Stimulated activated naive CD8-positive, alpha-beta T cell treated with anti-CD3 and anti-CD28 coated beads, Interleukin-15, amount 100 ng/mL, for 72 hours (primary cell): ENCODE measurements around the gene MYO5B.

Experiments used
- ATAC-seq: fragments of 150-1000 bp; cut with Tn5 transposase; 2 replicates; pipeline ENCODE4 v1.10.0; 2021; ENCODE audit warnings: mild to moderate bottlenecking, moderate library complexity
- DNase-seq, 2 donors: peaks; one replicate each; pipeline ENCODE4 v3.0.0; 2021 to 2022
- H3K27ac Mint-ChIP-seq, 2 donors: one replicate each; pipeline ENCODE4 v1.8.0; 2022; ENCODE audit warnings: mild to moderate bottlenecking in 2 of 2, mixed read lengths in 2 of 2, moderate library complexity in 2 of 2
- H3K27me3 Mint-ChIP-seq: one replicate; pipeline ENCODE4 v1.8.0; 2022; ENCODE audit warnings: mixed read lengths
- H3K4me1 Mint-ChIP-seq: one replicate; pipeline ENCODE4 v1.8.0; 2022; ENCODE audit warnings: mild to moderate bottlenecking, mixed read lengths
- H3K4me3 Mint-ChIP-seq, 2 donors: one replicate each; pipeline ENCODE4 v1.8.0; 2022; ENCODE audit warnings: mild to moderate bottlenecking in 2 of 2, mixed read lengths in 2 of 2, moderate library complexity in 1 of 2
- H3K9me3 Mint-ChIP-seq, 2 donors: one replicate each; pipeline ENCODE4 v1.8.0; 2022; ENCODE audit warnings: mixed read lengths in 2 of 2

Gene MYO5B

DNA sequence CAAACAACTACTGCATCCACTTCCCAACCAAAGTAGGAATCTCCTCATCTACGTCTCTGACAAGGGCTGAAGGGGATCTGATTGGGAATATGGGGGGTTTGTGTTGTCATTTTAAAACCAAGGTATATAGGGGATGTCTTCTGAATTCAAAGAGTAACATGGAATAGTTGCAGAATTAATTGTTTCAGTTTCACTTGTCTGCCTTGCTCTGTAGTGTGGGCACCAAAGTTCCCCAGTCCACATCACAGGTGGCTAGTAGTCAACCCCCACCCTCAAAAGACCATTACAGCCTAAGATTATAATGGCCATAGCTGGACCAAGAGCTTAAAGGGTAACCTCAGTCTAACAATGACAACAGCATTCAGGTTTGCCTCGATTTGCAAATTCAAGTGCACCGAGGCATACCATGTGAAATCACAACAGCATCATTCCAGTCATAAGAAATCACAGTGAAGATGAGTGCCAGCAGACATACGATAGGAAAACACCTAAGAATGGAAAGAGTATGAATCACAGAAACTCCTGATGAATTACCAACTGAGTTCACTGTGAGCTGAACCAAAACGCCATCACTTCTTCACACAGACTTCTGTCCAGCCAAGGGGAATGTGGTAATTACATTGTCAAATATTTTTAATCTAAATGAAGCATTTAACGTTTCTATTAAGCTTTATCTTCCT, 52.4 kb downstream of the MYO5B start:
- ATAC-seq (no peak), DNase-seq (no peak)
- no peak overlapping the region for H3K27ac Mint-ChIP-seq
- no peak overlapping the region for H3K4me3 Mint-ChIP-seq
- H3K9me3 Mint-ChIP-seq = peaks cover 2 to 8% of the 10 kb centered on the region in 2 donors
- H3K27me3 Mint-ChIP-seq = peaks cover 77% of the 10 kb centered on the region
- no peaks in the 10 kb centered on the region for H3K4me1 Mint-ChIP-seq

DNA sequence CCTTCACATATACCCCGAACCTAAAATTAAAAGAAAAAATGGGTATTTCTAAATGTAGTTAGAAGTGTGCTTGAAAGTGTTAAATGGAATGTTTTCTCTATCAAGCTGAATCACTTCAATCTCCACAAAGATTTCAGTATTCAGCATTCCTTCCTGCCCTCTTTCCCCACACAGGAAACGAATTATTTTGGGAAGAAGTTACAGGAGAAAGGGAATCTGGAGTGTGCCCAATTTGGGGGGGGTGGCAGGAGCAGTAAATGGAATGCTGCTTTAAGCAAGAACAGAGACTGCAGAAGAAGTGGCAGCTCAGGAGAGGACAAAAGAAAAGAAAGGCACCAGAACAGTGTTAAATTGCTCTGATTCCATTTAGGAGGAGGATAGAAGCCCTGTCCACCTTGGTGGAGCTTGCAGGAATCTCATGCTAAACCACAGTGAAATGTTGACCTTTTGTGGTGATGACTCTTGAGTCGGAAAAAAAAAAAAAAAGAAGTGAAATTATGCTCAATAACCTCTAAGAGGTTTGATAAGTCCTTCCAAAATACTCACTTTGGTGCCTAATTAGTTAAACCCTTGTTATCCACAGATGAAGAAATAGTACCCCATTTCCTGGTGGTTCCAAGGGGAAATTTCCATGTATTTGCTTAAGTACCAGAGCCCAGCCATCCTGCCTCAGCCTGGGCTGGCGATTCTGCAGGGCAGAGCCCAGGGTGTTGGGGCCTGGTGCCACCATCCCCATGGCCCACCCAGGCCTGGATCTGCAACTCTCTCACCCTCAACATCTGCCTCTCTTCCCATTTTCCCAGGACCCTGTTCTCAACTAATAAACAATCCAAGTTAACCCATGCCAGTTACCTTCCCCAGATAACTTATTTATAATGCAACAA, 56.5 kb downstream of the MYO5B start:
- no peak overlapping the region for H3K4me3 Mint-ChIP-seq
- ATAC-seq (no peak), DNase-seq (no peak)
- peaks cover 0 to 4% of the 10 kb centered on the region in 2 donors for H3K9me3 Mint-ChIP-seq
- H3K27me3 Mint-ChIP-seq = peaks cover 81% of the 10 kb centered on the region
- H3K27ac Mint-ChIP-seq = no peak overlapping the region
- no peaks in the 10 kb centered on the region for H3K4me1 Mint-ChIP-seq

DNA sequence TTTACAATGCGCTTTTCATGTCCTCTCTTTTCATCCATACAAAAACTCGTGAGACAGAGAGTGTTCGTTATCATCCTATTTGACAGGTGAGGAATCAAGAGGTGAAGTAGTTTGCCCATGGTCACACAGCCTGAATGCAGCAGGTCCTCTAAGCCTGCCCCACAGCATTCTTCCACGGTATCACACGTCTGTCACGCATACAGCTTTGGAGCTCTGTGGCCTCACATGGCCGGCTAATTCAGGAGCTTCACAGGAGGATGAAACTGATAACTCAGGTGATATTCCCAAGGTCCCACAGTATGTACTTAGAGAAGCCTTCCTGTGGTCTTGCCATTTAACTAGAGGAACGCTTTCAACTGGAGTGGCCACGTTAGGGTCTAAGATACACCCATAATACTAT, 59.0 kb downstream of the MYO5B start:
- no peak for ATAC-seq
- H3K27ac Mint-ChIP-seq = no peak overlapping the region
- H3K4me1 Mint-ChIP-seq = peaks cover 14% of the 10 kb centered on the region
- peaks cover 0 to 4% of the 10 kb centered on the region in 2 donors for H3K9me3 Mint-ChIP-seq
- H3K4me3 Mint-ChIP-seq = no peak overlapping the region
- no peak for DNase-seq
- peaks cover 73% of the 10 kb centered on the region for H3K27me3 Mint-ChIP-seq

DNA sequence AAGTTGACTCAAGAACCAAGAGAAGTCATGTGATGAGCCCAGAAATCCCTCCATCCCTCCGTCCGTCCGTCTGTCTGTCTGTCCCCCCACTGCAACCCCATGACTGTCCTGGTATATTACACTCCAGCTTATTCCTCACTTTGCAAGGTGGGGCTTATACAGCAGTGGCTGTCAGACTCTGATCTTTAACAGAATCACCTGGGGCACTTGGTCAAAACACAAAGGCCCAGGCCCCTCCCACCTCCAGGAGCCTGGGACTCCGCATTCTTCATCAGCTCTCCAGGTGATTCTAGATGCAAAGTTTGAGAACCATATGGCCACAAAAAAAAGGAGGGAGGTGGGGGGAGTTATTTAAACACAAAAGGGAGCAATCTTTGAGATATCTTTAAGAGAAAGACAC, 61.4 kb downstream of the MYO5B start:
- H3K9me3 Mint-ChIP-seq = peaks cover 0 to 4% of the 10 kb centered on the region in 2 donors
- no peak for ATAC-seq
- no peak overlapping the region for H3K4me3 Mint-ChIP-seq
- H3K27me3 Mint-ChIP-seq = peaks cover 66% of the 10 kb centered on the region
- H3K27ac Mint-ChIP-seq = no peak overlapping the region
- no peak for DNase-seq
- H3K4me1 Mint-ChIP-seq = peaks cover 23% of the 10 kb centered on the region

DNA sequence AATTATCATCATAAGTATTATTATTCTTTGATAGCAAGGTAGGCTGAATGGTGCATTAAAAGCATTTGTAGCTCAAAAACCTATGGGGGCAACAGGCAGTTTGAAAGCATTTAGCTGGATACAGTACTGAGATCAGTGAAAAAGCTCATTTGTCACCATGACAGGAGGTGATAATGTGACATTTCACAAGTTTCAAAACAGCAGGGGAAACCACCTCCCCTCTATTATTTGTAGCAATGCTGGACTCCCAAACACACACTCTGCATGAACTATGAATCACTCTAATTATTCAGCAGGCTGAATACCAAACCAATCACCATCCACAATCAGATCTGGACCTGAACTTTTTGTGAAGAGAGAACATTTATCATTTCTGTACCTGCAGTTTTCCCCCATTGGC, 63.4 kb downstream of the MYO5B start:
- DNase-seq (peak in 1 of 2 donors; percentile 9), ATAC-seq (peak; percentile 96)
- H3K4me1 Mint-ChIP-seq = peaks cover 27% of the 10 kb centered on the region
- no peak overlapping the region for H3K27ac Mint-ChIP-seq
- peaks cover 68% of the 10 kb centered on the region for H3K27me3 Mint-ChIP-seq
- no peaks in the 10 kb centered on the region for H3K9me3 Mint-ChIP-seq
- no peak overlapping the region for H3K4me3 Mint-ChIP-seq

DNA sequence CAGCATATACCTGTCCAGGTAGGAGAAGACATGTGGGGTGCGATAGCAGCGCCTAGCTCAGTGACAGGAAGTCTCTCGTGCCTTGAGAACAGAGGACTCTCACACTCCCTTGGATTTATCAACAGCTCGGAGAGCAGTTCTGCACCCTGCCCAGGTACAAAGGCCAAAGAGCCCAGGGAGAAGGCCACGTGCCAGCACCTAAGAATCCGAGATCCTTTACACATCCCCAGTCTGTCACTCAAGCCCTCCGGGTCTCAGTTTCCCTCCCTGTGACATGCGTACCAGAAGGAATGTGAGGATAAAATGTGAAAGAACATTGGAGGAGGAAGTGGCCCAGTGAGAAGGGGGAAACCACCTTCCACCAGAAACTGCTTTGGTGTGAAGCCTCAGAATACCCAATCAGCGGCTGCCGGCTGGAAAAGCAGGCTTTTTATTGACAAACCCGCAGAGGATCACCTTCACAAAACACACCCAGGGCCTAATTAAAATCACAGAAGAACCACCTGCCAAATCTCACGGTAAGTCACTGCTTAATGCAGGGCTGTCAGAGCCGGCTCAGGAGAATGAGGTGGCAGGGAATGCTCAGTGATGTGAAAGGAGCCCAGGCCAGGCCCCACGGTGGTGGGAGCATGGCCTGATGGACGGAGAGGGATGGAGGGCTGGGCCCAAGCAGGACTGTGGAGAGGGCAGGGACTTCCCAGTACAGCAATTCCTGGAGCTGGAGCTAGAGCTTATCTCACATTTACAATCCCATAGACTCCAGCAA, 66.3 kb downstream of the MYO5B start:
- DNase-seq (no peak), ATAC-seq (no peak)
- Mint-ChIP-seq H3K4me1 (peaks cover 27% of the 10 kb centered on the region), H3K9me3 (no peaks in the 10 kb centered on the region), H3K4me3 (no peak overlapping the region), H3K27me3 (peaks cover 63% of the 10 kb centered on the region), H3K27ac (no peak overlapping the region)

DNA sequence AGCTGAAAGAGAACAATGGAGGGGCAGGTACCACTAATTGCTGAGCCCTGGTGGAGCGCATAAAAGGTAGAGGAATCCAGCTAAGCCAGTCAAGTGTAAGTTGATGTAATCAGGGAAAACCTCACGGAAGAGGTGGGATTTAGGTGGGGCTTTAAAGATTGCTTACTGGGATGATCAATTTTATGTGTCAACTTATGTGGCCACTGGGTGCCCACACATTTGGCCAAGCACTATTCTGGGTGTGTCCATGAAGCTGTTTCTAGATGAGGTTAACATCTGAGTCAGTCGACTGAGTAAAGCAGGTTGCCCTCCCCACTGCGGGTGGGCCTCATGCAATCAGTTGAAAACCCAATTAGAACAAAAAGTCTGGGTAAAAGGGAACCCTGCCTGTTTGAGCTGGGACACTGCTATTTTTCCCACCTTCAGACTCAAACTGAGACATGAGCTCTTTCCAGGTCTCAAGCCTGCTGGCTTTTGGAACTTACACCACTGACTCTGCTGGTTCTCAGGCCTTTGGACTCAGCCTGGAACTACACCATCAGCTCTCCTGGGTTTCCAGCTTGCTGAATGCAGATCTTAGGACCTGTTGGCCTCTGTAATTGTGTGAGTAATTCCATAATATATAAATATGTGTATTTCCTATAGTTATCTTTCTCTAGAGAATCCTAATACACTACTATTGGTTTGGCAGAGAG, 67.3 kb downstream of the MYO5B start:
- H3K4me3 Mint-ChIP-seq = no peak overlapping the region
- H3K27me3 Mint-ChIP-seq = peaks cover 53% of the 10 kb centered on the region
- ATAC-seq = no peak
- H3K4me1 Mint-ChIP-seq = peaks cover 27% of the 10 kb centered on the region
- H3K9me3 Mint-ChIP-seq = no peaks in the 10 kb centered on the region
- DNase-seq = no peak
- H3K27ac Mint-ChIP-seq = no peak overlapping the region

DNA sequence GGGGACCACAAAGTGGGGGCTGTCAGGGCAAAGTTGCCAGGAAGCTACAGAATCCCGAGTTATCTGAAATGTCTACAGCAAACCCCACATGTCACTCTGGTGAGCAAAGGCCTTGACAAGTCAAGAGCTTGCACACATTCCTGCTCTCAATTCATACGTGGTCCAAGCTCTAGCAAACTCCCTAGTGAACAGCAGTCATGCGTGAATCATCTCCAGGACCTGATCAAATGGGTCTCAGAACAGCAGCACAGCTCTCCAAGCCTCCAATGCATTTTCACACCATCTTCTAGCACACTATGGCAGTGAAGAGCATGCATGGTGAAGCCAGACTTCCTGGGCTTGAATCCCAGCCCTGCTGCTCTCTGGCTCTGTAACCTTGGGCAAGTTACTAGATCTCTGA, 68.5 kb downstream of the MYO5B start:
- H3K27ac Mint-ChIP-seq = no peak overlapping the region
- H3K27me3 Mint-ChIP-seq = peaks cover 58% of the 10 kb centered on the region
- no peaks in the 10 kb centered on the region for H3K9me3 Mint-ChIP-seq
- no peak overlapping the region for H3K4me3 Mint-ChIP-seq
- ATAC-seq (no peak), DNase-seq (no peak)
- H3K4me1 Mint-ChIP-seq = peaks cover 18% of the 10 kb centered on the region

DNA sequence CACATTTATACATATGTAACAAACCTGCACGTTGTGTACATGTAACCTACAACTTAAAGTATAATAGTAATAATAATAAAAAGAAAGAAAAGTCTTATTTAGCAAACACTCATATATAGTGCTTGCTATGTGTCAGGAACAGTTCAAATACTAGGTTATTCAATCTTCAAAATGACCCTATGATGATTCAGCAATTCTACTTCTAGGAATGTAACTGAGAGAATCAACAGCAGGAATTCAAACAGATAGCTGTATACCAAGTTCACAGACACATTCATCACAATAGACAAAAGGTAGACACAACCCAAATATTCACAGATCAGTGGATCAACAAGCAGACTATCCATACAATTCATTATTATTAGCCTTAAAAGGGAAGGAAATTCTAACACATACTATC, 69.5 kb downstream of the MYO5B start:
- peaks cover 68% of the 10 kb centered on the region for H3K27me3 Mint-ChIP-seq
- peaks cover 10% of the 10 kb centered on the region for H3K4me1 Mint-ChIP-seq
- H3K9me3 Mint-ChIP-seq = no peaks in the 10 kb centered on the region
- H3K27ac Mint-ChIP-seq = no peak overlapping the region
- no peak overlapping the region for H3K4me3 Mint-ChIP-seq
- DNase-seq (no peak), ATAC-seq (no peak)

DNA sequence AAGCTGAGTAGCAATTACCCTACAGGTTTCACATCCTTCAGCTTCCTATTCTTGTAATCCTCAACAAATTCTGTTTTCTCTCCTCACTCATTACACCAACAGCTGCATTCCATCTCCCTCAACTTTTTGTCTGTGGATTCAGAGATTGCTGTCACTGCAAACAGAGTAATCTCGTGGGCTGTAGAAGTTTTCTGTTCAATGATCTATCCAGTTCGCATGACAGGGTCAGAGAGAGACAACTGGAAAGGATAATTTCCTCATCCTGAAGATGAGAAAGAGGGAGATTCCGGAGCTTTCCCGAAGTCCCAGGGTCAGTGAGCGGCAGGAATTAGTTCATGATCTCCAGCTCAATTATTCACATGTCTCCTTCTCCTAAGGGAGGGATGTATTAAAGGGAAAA, 75.7 kb downstream of the MYO5B start:
- ATAC-seq = no peak
- no peak overlapping the region for H3K4me3 Mint-ChIP-seq

DNA sequence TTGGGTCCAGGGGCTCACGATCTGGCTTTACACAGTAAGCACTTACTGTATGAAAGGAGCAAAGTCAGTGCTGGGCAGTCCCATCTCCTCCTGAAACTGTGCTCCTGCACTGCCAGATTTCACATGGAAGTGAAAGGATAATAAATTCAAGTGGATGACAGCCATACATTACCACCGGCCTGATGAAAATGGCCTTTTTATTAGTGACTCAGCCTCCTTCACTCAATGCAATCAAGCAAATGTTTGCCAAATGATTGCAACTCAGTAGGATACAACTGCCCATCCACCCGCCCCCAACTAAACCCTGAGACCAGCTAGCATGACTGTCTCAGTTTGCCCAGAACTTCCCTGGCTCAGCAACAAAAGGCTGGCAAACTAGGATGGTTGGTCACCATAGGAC, 77.1 kb downstream of the MYO5B start:
- Mint-ChIP-seq H3K4me1 (no peaks in the 10 kb centered on the region), H3K27me3 (peaks cover 36% of the 10 kb centered on the region), H3K9me3 (no peaks in the 10 kb centered on the region), H3K4me3 (no peak overlapping the region), H3K27ac (no peak overlapping the region)
- DNase-seq (no peak), ATAC-seq (no peak)

More for the DNA sequence above, 75.7 kb downstream of the MYO5B start:
- no peak overlapping the region for H3K27ac Mint-ChIP-seq
- H3K9me3 Mint-ChIP-seq = no peaks in the 10 kb centered on the region
- H3K27me3 Mint-ChIP-seq = peaks cover 41% of the 10 kb centered on the region
- H3K4me1 Mint-ChIP-seq = no peaks in the 10 kb centered on the region
- DNase-seq = no peak

DNA sequence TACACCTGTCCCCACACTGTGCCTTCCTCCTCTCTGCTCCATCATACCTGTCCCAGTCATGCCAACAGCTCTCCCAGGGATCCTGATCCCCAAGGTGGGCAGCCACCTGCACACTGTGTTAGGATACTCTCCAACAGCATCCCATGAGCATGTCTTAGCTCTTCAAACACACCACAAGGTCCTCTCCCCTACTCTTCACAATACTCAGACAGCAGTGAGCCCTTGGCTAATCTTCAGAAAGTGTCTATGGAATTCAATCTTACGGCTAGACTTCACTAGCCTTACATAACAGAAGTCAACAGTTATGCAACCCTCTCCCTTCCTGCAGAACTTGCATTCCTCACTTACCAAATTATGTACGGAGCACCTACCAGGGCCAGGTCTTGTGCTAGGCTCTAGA, 79.9 kb downstream of the MYO5B start:
- Mint-ChIP-seq H3K27ac (no peak overlapping the region), H3K4me1 (no peaks in the 10 kb centered on the region), H3K9me3 (no peaks in the 10 kb centered on the region), H3K4me3 (no peak overlapping the region), H3K27me3 (peaks cover 33% of the 10 kb centered on the region)
- no peak for DNase-seq
- no peak for ATAC-seq

DNA sequence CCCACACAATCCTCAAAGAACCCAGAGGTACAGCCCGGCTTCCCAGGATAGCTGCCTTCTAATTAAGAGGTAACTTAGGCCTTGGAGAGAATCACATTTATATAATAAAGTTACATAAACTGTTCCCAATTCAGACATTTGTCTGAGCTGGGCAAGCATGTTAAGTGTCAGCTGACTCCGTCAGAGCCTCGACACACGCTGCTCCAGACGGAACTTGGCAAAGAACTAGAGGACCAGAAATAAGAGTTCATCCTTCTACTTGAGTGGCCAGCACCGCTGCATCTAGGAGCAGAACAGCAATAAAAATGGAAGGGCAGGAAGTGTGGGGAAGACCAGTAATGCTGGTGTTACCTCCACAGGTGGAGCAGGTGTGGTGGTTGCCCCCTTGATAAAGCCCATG, 80.5 kb downstream of the MYO5B start:
- DNase-seq (no peak), ATAC-seq (no peak)
- Mint-ChIP-seq H3K4me1 (no peaks in the 10 kb centered on the region), H3K27me3 (peaks cover 39% of the 10 kb centered on the region), H3K9me3 (no peaks in the 10 kb centered on the region), H3K27ac (no peak overlapping the region), H3K4me3 (no peak overlapping the region)

DNA sequence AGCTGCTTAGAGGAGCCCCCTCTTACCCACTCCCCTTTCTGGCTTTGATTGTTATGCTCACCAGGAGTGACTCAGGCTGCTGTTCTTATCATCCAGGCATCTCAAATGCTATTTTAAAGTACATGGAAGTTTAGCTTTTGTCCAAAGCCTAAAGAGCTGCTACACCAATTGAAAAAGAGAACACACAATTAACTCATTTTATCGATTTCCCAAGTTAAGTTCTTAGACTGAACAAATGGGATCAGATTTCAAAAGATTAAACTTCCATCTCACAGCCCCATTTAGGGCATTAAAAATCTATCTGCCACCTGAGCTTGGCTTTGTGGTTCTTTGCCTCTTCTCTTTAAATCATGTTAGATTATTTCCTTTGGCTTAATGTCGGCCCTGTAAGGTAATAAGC, 81.2 kb downstream of the MYO5B start:
- ATAC-seq = no peak
- no peak overlapping the region for H3K27ac Mint-ChIP-seq
- H3K9me3 Mint-ChIP-seq = no peaks in the 10 kb centered on the region
- DNase-seq = no peak
- no peaks in the 10 kb centered on the region for H3K4me1 Mint-ChIP-seq
- no peak overlapping the region for H3K4me3 Mint-ChIP-seq
- peaks cover 39% of the 10 kb centered on the region for H3K27me3 Mint-ChIP-seq

DNA sequence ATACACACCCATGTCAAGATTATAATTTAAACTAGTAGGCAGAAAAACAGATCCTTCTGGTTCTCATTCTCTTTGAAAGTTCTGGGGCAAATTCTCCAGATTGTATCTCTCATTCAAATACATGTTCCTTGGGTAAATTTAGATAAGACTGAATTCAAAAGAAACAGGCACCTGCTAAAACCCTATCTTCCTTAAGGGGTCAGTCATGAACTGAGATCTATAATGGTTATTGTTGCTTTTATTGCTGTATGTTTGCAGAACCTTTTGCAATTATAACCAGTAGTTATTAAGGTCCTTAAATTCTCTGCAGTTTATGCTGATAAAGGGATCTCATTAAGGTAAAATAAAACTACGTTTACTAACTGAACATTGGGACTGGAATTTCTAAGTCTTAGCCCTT, 83.5 kb downstream of the MYO5B start:
- H3K4me1 Mint-ChIP-seq = no peaks in the 10 kb centered on the region
- H3K27me3 Mint-ChIP-seq = peaks cover 36% of the 10 kb centered on the region
- ATAC-seq = no peak
- no peak for DNase-seq
- H3K9me3 Mint-ChIP-seq = no peaks in the 10 kb centered on the region
- no peak overlapping the region for H3K27ac Mint-ChIP-seq
- H3K4me3 Mint-ChIP-seq = no peak overlapping the region
